PFSK-1 (cell line): ENCODE data around the gene PGRMC2.

Source experiments
- FOXP2 ChIP-seq: optimal IDR thresholded peaks from 2 replicates; pipeline ENCODE3; 2011; ENCODE audit warnings: borderline replicate concordance, control low read depth, inconsistent platforms; ENCODE audit not compliant: insufficient read depth; ENCODE audit errors: extremely low read length, extremely low read depth
- POLR2AphosphoS5 ChIP-seq: IDR thresholded peaks from 2 replicates; pipeline ENCODE4 v1.6.1; 2012; ENCODE audit warnings: low read depth, mild to moderate bottlenecking, control low read depth, low read length, moderate library complexity
- SIN3A ChIP-seq: IDR thresholded peaks from 2 replicates; pipeline ENCODE4 v1.6.1; 2012; ENCODE audit warnings: mild to moderate bottlenecking, low read length, moderate library complexity, borderline replicate concordance; ENCODE audit not compliant: insufficient read depth
- TAF1 ChIP-seq: IDR thresholded peaks from 2 replicates; pipeline ENCODE4 v1.6.1; 2012; ENCODE audit warnings: low read length, control low read depth, borderline replicate concordance; ENCODE audit not compliant: insufficient read depth
- TF ChIP-seq, protein P1 (sequence below), 2 experiments: IDR thresholded peaks; 2 replicates each; pipeline versions ENCODE4 v1.6.1 to v1.8.0; 2011 to 2012; ENCODE audit warnings: low read depth in 2 of 2, low read length in 2 of 2, control low read depth in 1 of 2, inconsistent platforms in 1 of 2, mild to moderate bottlenecking in 1 of 2, moderate library complexity in 1 of 2; ENCODE audit not compliant: insufficient read depth in 1 of 2

DNA sequence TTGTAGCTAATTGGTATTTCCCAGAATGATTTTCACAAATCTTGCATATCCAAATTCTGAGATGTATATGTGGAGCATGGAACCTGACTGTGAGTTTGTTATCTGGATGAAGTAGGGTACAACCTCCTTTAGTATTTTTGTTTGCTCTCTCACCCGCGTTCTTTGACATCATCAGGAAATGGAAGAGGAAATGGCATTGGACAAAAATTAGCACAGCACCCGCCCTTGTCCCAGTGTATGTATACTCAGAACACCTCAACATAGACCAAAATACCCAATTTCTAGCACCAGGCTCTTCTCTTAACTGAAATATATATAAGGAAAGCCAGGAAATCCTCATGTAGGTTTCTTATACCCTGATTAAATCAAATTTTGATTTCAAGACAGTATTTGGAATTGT lies 6.9 kb upstream of the PGRMC2 start:
- TF ChIP-seq TAF1 (no peak), POLR2AphosphoS5 (no peak), SIN3A (no peak), FOXP2 (no peak)
- TF ChIP-seq, protein P1, sequence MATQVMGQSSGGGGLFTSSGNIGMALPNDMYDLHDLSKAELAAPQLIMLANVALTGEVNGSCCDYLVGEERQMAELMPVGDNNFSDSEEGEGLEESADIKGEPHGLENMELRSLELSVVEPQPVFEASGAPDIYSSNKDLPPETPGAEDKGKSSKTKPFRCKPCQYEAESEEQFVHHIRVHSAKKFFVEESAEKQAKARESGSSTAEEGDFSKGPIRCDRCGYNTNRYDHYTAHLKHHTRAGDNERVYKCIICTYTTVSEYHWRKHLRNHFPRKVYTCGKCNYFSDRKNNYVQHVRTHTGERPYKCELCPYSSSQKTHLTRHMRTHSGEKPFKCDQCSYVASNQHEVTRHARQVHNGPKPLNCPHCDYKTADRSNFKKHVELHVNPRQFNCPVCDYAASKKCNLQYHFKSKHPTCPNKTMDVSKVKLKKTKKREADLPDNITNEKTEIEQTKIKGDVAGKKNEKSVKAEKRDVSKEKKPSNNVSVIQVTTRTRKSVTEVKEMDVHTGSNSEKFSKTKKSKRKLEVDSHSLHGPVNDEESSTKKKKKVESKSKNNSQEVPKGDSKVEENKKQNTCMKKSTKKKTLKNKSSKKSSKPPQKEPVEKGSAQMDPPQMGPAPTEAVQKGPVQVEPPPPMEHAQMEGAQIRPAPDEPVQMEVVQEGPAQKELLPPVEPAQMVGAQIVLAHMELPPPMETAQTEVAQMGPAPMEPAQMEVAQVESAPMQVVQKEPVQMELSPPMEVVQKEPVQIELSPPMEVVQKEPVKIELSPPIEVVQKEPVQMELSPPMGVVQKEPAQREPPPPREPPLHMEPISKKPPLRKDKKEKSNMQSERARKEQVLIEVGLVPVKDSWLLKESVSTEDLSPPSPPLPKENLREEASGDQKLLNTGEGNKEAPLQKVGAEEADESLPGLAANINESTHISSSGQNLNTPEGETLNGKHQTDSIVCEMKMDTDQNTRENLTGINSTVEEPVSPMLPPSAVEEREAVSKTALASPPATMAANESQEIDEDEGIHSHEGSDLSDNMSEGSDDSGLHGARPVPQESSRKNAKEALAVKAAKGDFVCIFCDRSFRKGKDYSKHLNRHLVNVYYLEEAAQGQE (IDR thresholded peaks at IDR 0.05; ENCODE audit: insufficient read depth in 1 of 2, low read depth in 2 of 2, low read length in 2 of 2), result no peak
